HepG2 (cell line): ENCODE results near the gene STIM1. TPM values are rescaled to one million over a fixed set of nuclear protein-coding genes. Genes with fewer than 3 reads are reported as not detected.

Experiments used
- HNF4G ChIP-seq, 2 experiments: sonication (generic) in 1 of 2; formaldehyde crosslinking in 1 of 2; IDR thresholded peaks; 2 replicates each; pipeline versions ENCODE4 v1.4.0 to v1.6.1; 2011 to 2020; ENCODE audit warnings: borderline replicate concordance in 2 of 2, low read depth in 2 of 2, mild to moderate bottlenecking in 2 of 2, low read length in 1 of 2, missing genetic modification reagents in 1 of 2, moderate library complexity in 1 of 2
- KLF13 ChIP-seq: sonication (generic); formaldehyde crosslinking; IDR thresholded peaks from 2 replicates; pipeline ENCODE4 v1.4.0; 2020; ENCODE audit warnings: mild to moderate bottlenecking, missing genetic modification reagents
- MED13 ChIP-seq: sonication (generic); formaldehyde crosslinking; IDR thresholded peaks from 2 replicates; pipeline ENCODE4 v1.5.0; 2020; ENCODE audit warnings: missing genetic modification reagents
- PHF8 ChIP-seq: sonication (generic); formaldehyde crosslinking; IDR thresholded peaks from 2 replicates; pipeline ENCODE4 v1.5.0; 2020; ENCODE audit warnings: missing genetic modification reagents
- U2AF2 ChIP-seq: fragments of 200-400 bp; formaldehyde crosslinking; IDR thresholded peaks from 2 replicates; pipeline ENCODE4 v1.6.1; 2017; ENCODE audit warnings: low read depth, mild to moderate bottlenecking, low read length
- ZNF674 ChIP-seq: sonication (generic); formaldehyde crosslinking; IDR thresholded peaks from 2 replicates; pipeline ENCODE4 v1.5.0; 2020; ENCODE audit warnings: low read depth, mild to moderate bottlenecking, missing genetic modification reagents
- polyA plus RNA-seq, 8 experiments: library from polyadenylated mRNA; depleted of rRNA in 3 of 8; stranded (reverse) in 7 of 8; unstranded in 1 of 8; fragments of >200 nt; fragmentation: Illumina TruSeq in 4 of 8; extraction: Trizol in 4 of 8; gene quantifications; 2 replicates each; pipeline versions ENCODE4 v1.2.1 to v1.2.3, GENCODE V29; 2011 to 2016; ENCODE audit warnings: low read depth in 4 of 8, missing spikeins in 1 of 8, mixed read lengths in 1 of 8; ENCODE audit not compliant: insufficient read depth in 1 of 8
- total RNA-seq, 5 experiments: library from RNA; depleted of rRNA; stranded (reverse); fragments of >200 nt; fragmentation: Illumina TruSeq; extraction: Trizol; gene quantifications; 2 replicates each; pipeline ENCODE4 v1.2.3, GENCODE V29; 2016; ENCODE audit warnings: low read depth in 1 of 5
- TF ChIP-seq, protein P1 (sequence below): sonication (generic); formaldehyde crosslinking; IDR thresholded peaks from one replicate; pipeline ENCODE4 v1.5.1; 2020; ENCODE audit warnings: mild to moderate bottlenecking, missing genetic modification reagents; ENCODE audit errors: not compliant biosample characterization

STIM1 gene
- total and polyA plus RNA-seq, 2 of the 13 experiments (the other 11 are each of a cell fraction or from before 2014, with no cell fraction given), result 19.2 to 28.5 TPM

DNA sequence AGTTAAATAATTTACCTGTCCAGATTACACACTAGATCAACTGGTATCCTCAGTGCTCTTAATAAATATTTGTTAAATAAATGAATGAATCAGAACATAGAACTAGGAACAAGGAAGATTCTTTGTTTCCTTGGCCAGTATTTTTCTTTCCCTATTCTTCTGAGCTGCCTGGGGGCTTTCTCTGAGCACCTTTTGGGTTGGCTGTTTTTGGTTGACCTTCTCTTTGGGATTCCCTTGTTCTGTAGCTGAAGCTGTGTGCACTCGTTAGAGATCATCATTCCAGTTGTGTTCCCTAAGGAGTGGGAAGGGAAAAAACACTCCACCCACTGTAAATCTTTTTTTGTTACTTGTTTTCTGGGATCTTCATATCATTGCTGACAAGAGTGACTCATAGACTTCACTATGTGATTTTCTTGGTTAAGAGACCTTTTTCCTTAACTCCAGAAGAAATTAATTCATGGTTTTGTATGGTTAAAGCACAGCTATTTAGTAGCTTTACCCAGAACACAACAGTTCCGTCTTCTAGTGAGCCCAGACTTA lies 84.3 kb downstream of the STIM1 start (continued):
- TF ChIP-seq, protein P1, sequence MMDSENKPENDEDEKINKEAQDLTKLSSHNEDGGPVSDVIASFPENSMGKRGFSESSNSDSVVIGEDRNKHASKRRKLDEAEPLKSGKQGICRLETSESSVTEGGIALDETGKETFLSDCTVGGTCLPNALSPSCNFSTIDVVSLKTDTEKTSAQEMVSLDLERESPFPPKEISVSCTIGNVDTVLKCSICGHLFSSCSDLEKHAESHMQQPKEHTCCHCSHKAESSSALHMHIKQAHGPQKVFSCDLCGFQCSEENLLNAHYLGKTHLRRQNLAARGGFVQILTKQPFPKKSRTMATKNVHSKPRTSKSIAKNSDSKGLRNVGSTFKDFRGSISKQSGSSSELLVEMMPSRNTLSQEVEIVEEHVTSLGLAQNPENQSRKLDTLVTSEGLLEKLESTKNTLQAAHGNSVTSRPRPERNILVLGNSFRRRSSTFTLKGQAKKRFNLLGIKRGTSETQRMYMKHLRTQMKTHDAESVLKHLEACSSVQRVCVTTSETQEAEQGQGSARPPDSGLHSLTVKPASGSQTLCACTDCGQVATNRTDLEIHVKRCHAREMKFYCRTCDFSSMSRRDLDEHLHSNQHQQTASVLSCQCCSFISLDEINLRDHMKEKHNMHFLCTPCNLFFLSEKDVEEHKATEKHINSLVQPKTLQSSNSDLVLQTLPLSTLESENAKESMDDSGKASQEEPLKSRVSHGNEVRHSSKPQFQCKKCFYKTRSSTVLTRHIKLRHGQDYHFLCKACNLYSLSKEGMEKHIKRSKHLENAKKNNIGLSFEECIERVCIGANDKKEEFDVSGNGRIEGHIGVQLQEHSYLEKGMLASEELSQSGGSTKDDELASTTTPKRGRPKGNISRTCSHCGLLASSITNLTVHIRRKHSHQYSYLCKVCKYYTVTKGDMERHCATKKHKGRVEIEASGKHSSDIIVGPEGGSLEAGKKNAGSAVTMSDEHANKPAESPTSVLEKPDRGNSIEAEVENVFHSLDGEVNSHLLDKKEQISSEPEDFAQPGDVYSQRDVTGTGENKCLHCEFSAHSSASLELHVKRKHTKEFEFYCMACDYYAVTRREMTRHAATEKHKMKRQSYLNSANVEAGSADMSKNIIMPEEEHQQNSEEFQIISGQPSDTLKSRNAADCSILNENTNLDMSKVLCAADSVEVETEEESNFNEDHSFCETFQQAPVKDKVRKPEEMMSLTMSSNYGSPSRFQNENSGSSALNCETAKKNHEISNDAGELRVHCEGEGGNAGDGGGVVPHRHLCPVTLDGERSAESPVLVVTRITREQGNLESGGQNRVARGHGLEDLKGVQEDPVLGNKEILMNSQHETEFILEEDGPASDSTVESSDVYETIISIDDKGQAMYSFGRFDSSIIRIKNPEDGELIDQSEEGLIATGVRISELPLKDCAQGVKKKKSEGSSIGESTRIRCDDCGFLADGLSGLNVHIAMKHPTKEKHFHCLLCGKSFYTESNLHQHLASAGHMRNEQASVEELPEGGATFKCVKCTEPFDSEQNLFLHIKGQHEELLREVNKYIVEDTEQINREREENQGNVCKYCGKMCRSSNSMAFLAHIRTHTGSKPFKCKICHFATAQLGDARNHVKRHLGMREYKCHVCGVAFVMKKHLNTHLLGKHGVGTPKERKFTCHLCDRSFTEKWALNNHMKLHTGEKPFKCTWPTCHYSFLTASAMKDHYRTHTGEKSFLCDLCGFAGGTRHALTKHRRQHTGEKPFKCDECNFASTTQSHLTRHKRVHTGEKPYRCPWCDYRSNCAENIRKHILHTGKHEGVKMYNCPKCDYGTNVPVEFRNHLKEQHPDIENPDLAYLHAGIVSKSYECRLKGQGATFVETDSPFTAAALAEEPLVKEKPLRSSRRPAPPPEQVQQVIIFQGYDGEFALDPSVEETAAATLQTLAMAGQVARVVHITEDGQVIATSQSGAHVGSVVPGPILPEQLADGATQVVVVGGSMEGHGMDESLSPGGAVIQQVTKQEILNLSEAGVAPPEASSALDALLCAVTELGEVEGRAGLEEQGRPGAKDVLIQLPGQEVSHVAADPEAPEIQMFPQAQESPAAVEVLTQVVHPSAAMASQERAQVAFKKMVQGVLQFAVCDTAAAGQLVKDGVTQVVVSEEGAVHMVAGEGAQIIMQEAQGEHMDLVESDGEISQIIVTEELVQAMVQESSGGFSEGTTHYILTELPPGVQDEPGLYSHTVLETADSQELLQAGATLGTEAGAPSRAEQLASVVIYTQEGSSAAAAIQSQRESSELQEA (CRISPR knock-in tag), result no peak
- TF ChIP-seq U2AF2, result no peak
- TF ChIP-seq KLF13 (CRISPR knock-in tag), result no peak
- TF ChIP-seq HNF4G (IDR thresholded peaks at IDR 0.05; ENCODE audit: borderline replicate concordance, low read depth, low read length), result no peak
- TF ChIP-seq HNF4G (CRISPR knock-in tag; IDR thresholded peaks at IDR 0.05; ENCODE audit: borderline replicate concordance, low read depth), result no peak
- no peak for TF ChIP-seq PHF8
- no peak for TF ChIP-seq MED13 (CRISPR knock-in tag)
- TF ChIP-seq ZNF674 (CRISPR knock-in tag), result no peak
- TF ChIP-seq, all 625 proteins: peak for 0
